Measurements from ENCODE around the gene SLC17A4. TPM values are rescaled to one million over a fixed set of nuclear protein-coding genes. Genes with fewer than 3 reads are reported as not detected.

Gene SLC17A4
- total RNA-seq, 1 donor from 2014 or later, result not detected

DNA sequence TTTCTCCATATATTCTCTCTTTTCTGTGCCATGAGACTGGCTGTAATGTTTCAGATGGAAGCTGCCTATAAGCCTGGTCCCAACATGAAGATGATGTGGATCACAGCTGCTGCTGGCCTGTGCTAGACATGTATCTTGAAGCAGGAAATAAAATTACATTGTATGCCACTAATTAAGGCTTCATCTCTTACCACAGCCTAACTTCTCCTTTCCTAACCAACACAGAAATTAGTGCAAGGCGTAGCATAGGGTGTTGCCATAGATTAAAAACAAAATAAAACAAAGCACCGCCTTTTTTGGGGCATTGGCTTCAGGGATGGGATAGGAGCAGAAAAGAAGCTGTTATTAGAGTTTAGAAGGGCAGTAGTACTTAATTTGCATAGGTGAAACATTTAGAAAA, 4.7 kb upstream of the SLC17A4 start:
- intact Hi-C loops (cut with micrococcal nuclease), result no loop called here

- intact Hi-C loops (cut with micrococcal nuclease), result no loop called here
Measured at GRCh38 chr6:25750906-25751305, 3.6 kb upstream of the SLC17A4 start.

DNA sequence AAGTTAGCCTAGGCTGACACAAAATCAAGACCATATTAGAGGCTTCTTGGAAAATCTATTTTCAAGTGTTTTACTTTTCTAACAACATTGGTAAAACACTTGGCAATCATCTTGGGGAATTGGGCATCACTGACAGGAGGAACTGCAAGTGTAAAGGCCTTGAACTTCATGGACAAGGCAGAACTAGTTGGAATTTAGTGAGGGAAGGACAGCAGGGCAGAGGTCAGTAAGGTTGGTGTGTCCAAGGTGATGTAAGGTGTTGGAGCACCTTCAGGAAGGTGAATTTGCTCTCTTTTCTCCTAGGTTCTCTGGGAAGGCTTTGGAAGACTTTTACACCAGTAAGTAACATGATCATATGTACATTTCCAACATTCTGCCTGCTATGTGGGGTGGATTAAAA, 1.5 kb upstream of the SLC17A4 start:
- intact Hi-C loops (cut with micrococcal nuclease), result no loop called here

DNA sequence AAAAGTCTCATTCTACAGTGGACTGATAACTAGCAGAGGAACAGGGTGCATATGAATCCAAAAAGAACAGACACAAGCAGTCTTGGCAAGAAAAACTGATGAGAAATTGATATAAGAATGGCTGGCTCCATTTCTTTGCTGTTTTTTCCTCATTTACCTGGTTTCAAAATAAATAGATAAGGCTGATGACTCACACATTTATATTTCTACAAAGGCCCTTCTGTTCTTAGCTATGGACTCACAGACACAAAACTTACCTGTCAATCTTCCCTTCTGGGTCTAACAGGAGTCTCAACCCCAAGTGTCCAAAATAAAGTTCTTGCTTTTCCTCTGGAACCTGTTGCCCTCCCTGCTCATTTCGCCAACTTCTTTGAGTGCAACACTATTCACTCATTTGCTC, 941 bp downstream of the SLC17A4 start:
- intact Hi-C loops (cut with micrococcal nuclease), result no loop called here

GRCh38 chr6:25756382-25757363, 2.1 kb downstream of the SLC17A4 start:
- intact Hi-C loops (cut with micrococcal nuclease), result no loop called here

DNA sequence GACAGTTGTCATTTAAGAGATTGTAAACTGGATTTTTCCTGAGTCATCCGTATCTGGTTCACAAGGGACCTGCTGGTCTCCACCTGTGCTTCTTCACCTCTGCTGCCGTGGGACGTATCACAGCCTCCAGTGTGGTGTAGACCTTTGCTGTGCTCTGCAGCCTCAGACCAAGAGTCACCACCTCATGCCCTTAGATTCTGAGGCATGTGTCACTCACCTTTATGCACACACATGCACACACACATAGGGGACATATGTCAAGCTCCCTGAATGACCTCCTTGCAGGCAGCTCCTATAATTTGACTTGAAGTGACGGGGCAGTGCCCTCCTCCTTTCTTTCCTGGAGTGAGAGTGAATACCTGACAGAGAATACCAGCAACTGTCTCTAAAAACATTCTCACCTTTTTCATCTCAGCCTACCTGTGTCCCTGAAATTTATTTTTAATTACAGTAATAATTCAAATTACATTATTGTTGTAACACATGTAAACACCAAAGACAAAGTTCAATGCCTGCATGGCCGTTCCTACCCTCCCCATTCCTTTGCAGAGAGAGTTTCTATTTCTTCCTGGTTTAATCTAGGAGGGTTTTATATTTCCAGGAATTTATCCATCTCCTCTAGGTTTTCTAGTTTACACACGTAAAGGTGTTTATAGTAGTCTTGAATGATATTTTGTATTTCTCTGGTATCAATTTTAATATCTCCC, 3.5 kb downstream of the SLC17A4 start:
- intact Hi-C loops (cut with micrococcal nuclease), result no loop called here

DNA sequence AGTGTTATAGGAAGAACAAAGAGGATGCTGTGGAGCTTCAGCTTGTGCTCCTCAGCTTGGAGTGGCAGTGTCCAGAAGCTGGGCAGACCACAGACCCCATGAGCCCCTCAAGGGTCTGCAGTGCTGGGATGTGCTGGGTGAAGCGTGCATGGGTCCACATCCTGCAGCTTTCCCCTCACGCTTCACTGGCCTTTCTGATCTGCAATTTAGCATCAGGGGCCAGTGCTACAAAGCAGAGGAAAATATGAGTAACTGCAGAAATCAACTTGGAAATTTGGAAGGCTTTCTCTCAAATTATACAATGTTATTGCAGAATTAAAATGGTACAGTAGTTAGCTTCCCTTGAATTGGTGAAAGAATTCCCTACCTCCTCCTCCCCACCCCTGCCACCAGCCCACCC, 10.1 kb downstream of the SLC17A4 start:
- intact Hi-C loops (cut with micrococcal nuclease), result no loop called here

DNA sequence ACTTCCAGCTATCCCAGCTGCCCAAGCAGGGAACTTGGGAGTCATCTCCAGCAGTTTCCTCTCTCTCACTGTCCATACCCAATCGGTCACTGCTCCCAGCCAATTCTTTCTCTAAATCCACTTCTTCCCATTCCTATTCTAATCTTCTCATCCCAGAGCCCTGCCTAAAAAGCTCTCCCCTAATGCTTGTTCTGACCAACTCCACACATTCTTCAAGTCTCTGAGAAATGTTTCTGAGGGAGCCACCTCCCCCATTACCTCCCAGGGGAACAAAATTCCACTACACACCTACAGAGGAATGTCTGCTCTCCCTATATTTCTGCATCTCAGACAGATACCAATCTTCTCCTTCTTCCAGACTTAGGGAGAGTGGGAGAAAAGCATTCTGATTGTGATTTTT, 14.0 kb downstream of the SLC17A4 start:
- intact Hi-C loops (cut with micrococcal nuclease), result no loop called here

DNA sequence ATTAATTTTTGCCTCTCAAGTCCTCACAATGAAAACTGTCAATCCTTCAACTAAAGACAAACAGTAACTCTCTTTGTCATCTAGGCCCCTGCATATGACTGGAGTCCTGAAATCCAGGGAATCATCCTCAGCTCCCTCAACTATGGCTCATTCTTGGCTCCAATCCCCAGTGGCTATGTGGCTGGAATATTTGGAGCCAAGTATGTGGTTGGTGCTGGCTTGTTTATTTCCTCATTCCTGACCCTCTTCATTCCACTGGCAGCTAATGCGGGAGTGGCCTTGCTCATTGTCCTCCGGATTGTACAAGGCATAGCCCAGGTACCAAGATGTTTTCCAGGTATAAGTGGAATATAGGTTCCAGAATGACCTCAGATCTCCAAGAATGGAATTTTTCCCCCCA, 15.4 kb downstream of the SLC17A4 start:
- intact Hi-C loops (cut with micrococcal nuclease), result no loop called here

DNA sequence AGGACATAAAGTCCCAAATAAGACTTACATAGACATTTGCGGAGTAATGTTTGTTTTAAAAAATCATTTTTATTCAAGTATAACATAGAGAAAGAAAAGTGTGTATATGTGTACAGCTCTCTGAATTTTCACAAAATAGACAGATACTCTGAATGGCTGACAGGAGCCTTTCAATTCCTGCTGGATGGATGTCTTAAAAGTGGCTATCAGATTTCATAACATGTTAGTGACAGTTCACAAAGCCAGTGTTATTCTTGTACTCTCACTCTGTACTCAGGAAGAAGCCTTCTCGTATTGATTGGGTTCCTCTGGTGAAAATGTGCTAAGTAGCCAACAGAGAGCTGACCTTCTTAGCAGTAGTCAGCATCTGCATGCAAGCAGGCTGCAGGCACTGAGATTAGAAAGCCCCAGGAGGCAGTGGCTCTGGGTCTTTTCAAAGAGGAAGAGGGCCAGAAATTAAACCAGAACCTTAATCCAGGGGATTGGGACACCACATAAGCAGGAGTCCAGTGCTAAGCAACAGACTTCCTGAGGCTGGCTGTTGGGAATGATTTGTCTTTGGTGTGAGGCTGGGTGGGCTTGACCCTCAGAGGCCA, 19.7 kb downstream of the SLC17A4 start:
- intact Hi-C loops (cut with micrococcal nuclease), result no loop called here

DNA sequence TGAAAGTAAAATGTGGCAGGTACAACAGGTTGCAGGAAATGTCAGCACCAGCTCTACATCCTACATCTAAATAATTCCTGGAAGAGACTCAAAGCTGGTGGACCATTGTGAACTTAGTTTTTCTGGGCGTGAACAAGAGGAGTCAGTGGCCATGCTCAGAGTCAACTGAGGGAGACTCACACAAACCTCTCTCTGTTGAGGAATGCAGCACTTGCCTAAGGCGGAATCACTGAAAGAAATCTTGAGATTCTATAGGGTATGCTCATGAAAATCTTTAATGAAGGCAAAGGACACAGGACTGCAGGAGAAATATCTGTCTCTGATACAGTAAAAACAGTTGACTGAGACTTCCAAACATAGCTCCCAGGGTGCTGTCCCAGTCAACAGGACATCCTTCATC, 22.5 kb downstream of the SLC17A4 start:
- intact Hi-C loops (cut with micrococcal nuclease), result no loop called here

DNA sequence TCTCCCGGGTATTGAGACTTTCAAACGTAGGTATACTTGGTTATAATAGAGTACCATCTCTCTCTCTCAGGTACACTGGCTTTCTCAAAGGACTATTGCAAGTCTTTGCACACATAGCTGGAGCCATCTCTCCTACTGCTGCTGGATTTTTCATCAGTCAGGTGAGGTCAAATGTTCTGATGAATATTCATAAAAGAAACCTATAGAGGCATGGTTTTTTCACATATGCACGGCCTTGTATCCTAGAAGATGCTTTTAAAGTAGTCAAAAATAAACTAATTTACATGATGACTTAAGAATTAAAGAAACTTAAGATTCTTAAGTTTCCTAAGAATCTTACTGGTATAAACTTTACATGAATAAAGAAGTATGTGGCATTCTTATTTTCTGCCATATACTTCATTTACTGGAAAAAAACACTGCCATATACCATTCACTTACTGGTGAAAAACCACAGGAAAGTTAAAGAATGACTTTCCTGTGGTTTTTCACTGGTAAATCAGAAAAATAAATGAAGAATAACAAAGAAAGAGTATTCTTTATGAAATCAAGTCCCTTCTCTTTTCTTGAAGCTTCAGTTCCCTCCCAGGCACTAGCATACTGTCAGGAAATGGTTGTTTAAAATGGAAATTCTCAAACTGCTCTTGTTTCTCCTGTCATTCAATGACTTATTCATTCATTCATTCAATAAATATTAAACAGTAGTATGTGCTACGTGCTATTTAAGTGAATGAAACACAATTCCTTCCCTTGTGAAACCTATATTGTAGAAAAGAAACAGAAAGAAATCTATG, 23.5 kb downstream of the SLC17A4 start:
- intact Hi-C loops (cut with micrococcal nuclease), result no loop called here

DNA sequence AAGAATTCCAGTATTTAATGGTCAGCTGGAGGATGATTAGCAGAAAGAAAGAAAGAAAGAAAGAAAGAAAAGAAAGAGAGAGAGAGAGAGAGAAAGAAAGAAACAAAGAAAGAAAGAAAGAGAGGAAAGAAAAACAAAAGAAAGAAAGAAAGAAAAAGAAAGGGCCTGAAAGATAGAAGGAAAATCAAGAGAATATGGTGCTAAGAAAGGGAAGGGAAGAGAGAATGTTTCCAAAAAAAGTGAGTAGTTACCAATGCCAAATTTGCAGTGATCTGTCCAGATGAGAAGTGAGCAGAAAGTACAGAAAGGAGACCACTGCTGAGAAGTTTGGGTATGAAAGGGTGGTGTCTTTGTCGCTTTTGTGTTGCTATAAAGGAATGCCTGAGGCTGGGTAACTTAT, 26.6 kb downstream of the SLC17A4 start:
- intact Hi-C loops (cut with micrococcal nuclease), result loop anchor here (5.0 kb wide), 1 partner anchor 1469 kb away; no protein-coding TSS in a partner anchor

GRCh38 chr6:25787428-25787827, 32.9 kb downstream of the SLC17A4 start:
- intact Hi-C loops (cut with micrococcal nuclease), result no loop called here

- intact Hi-C loops (cut with micrococcal nuclease), result loop anchor here (1.0 to 2.0 kb wide), 3 partner anchors 94 to 204 kb away; no protein-coding TSS in a partner anchor
Measured at GRCh38 chr6:25788305-25788922, 33.9 kb downstream of the SLC17A4 start.

GRCh38 chr6:25789475-25789874, 34.9 kb downstream of the SLC17A4 start:
- intact Hi-C loops (cut with micrococcal nuclease), result loop anchor here (2.0 kb wide), 1 partner anchor 203 kb away; no protein-coding TSS in a partner anchor

DNA sequence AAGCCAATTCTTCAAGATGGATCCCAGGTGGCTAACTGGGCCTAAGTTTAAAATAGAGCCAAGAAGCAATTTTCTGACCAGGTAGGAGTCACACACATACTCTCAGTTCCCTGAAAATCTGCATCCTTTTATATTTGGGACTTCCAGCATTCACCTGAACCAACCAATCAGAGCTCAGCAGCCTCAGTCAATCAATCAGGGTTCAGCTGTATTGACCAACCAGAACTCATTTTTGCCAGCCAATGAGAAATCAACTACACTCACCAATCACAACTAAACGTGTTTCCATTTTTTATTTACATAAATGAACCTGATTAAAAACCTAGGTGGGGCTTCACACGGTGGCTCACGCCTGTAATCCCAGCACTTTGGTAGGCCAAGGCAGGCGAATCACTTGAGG, 37.5 kb downstream of the SLC17A4 start:
- intact Hi-C loops (cut with micrococcal nuclease), result no loop called here

DNA sequence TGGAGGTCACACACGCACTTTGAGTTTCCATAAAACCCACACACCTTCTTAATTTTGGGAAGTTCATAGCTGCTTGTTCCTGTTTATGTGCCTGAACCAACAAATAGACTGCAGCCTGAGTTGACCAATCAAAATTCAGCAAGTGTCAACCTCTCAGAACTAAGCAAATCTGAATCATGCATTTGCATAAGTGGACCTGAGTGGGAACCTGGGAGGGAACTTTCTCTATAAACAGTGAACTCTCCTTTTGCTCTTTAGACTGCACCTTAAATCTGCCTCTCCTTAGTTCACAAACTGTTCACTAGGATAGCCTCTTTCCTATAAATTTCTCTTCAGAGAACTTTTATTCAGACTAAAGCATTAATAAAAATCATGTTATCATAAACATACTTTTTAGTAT, 39.4 kb downstream of the SLC17A4 start:
- intact Hi-C loops (cut with micrococcal nuclease), result no loop called here

DNA sequence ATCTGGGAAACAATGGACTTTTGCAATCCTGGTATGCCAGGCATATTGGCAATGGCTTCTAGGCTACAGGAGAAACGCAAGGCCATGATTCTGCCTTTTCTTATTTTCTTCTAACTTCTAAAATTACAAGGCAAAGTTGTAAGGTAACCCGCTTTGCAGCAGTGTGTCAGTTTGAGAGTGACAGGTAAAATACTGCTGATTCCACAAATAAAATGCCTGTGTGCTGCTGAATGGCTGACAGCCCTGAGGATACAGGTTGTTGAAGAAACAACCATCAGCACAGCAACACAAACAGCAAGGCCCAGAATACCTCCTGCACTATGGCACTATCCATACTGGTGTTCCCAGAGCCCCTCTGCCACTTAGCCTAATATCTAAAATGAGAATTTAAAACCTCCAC, 40.2 kb downstream of the SLC17A4 start:
- intact Hi-C loops (cut with micrococcal nuclease), result no loop called here

- intact Hi-C loops (cut with micrococcal nuclease), result no loop called here
Measured at GRCh38 chr6:25801436-25801835, 46.9 kb downstream of the SLC17A4 start.

- intact Hi-C loops (cut with micrococcal nuclease), result no loop called here
Measured at GRCh38 chr6:25804804-25805203, 50.3 kb downstream of the SLC17A4 start.

All from T-helper 1 cell treated with Interleukin-12 subunit alpha and Interleukin-12 subunit beta and Interleukin-4 antibody, amounts not matched to agents 30 ng/mL and 1 ng/mL, for 36 hours (primary cell).